H4 (cell line): ENCODE data around the gene CYB561D2. TPM values are rescaled to one million over a fixed set of nuclear protein-coding genes. Genes with fewer than 3 reads are reported as not detected.

ENCODE experiments used
- DNase-seq: peaks from one replicate; pipeline ENCODE4 v3.0.0-alpha.2; 2015; ENCODE audit warnings: low spot score
- total RNA-seq: library from RNA; depleted of rRNA; stranded (reverse); fragments of >200 nt; shearing (Covaris generic); gene quantifications from 2 replicates; pipeline ENCODE4 v1.2.3, GENCODE V29; 2014

Gene CYB561D2
- total RNA-seq, 1 experiment from 2014 or later: 24.2 TPM

- no peak for DNase-seq
Observed at GRCh38 chr3:50323614-50324199, 27.0 kb upstream of the CYB561D2 start.

DNA sequence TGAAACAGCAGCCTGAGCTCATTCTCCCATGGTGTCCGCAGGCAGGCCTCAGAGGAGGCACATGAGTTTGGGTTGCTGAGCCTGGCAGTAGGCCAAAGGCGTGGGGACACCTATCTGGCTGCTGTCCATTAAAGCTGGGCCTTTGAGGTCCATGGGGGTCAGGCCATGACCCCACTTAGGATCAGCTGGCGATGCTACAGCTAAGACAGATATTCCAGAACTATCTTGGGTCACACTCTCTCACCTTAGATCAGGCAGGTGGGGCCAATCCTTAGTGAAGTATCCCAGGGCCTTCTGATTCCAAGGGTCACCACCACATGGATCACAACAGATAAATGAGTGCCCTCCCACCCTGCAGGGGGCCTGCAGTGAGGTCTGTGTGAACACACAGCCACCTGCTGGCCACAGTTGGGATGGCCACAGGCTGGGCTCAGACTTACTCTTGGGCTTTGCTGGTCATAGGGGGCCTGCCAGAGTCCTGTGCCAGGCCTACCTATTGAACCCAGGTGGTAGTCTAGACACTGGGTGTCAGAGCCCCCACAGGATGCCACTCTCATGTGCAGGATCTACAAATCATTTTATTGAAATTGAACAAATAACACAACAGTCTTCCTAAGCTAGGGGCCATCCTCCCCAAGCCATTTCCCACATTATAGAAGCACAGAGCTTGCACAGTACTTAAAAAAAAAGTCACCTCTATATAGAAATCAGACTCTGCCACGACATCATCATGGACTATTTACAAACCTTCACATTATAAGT lies 26.1 kb upstream of the CYB561D2 start:
- DNase-seq: no peak

DNA sequence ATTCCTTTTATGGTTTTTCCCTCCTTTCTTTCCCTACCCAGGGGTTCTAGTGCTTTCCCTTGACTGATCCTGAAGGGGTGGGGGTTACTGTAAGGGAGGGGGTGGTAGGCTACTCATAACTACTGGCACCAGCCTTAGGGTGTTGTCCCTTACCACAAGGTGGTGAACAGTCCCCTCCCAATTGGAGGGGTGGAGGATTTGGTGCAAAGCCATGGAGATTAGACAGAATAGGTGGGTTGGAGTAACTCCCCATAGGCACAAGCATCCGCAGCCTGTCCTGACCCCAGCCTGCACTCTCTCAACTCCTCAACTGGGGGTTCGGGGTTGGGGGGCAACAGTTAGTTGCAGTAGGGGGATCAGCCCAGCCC lies 25.6 kb upstream of the CYB561D2 start:
- DNase-seq: no peak

- DNase-seq: no peak
Observed at GRCh38 chr3:50325497-50326181, 25.0 kb upstream of the CYB561D2 start.

GRCh38 chr3:50326182-50326541 lies 24.5 kb upstream of the CYB561D2 start:
- DNase-seq: no peak

DNA sequence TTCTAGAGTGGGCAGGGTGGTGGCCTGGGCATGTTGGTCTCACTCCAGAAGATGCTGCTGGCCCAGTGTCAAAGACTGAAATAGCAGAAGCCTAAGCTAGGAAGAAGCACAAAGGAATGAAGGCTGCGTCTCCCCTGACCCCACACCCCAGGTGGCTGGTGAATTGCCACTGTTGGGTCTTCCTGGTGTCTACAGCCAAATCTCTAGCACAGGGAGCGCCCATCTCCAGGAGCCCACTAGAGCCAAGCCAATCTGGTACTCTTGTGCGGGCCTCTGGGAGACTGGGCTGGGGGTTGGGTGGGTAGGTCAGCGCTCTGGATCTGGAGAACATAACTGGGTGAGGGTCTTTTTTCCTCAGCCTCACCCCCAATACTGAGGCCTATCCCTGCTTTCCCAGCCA lies 23.5 kb upstream of the CYB561D2 start:
- DNase-seq: no peak

GRCh38 chr3:50327943-50328691 lies 22.5 kb upstream of the CYB561D2 start, which contains the start of gene TUSC2:
Gene TUSC2 (minus strand): TSS chr3:50328223. CDS start chr3:50328099, 124 bp downstream.
- DNase-seq: peak; percentile 91

GRCh38 chr3:50330330-50330729 lies 20.3 kb upstream of the CYB561D2 start:
- DNase-seq: no peak

DNA sequence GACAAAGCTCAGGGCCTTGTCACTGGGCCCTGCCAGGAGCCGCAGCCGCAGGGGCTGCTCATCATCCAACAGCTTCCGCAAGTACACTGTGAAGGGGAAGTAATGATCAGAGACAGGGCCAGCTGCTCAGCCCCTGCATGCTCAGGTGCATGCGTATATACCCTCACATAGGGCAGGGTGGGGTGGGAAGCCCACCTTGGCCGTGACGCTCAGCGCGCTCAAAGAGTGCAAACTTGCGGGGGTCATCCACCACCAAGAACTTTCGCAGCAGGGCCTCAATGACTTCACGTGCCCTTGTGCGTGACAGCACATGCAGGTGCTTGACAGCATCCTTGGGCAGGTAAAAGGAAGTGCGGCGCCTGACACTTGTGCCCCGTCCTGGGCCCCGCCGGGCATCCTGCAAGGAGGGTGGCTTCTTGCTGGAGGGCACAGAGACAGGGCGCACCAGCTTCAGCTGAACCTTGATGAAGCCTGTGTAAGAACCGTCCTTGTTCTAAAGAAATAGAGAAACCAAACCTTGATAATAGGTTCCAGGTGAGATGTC lies 19.2 kb upstream of the CYB561D2 start:
- no peak for DNase-seq

DNA sequence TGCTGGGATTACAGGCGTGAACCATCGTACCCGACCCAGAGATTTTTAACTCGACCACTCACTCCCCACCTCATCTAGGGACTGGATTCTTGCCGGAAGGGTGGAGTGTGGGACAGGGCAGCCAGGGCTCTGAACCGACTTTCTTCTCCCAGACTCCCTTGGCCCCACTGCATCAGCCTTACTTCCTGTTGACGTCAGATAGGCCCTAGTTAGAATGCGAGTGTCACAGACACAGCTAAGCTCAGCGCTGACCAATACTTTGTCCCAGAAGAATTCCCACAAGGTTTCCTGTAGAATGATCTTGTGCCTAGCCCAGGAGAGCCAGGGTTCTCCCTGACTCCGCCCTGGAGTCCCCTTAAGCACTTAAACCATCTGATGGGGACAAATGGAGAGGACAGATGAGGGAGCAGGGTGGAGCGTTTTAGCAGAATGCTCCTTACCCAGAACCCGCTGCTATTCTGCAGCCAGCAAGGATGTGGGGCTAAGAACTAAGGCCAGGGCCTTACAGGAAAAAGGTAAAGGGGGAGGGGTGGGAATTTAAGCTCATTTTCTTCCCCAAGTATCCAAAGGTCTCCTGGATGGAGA lies 16.8 kb upstream of the CYB561D2 start:
- DNase-seq: no peak

- DNase-seq: no peak
Observed at GRCh38 chr3:50334339-50335075, 16.2 kb upstream of the CYB561D2 start.

DNA sequence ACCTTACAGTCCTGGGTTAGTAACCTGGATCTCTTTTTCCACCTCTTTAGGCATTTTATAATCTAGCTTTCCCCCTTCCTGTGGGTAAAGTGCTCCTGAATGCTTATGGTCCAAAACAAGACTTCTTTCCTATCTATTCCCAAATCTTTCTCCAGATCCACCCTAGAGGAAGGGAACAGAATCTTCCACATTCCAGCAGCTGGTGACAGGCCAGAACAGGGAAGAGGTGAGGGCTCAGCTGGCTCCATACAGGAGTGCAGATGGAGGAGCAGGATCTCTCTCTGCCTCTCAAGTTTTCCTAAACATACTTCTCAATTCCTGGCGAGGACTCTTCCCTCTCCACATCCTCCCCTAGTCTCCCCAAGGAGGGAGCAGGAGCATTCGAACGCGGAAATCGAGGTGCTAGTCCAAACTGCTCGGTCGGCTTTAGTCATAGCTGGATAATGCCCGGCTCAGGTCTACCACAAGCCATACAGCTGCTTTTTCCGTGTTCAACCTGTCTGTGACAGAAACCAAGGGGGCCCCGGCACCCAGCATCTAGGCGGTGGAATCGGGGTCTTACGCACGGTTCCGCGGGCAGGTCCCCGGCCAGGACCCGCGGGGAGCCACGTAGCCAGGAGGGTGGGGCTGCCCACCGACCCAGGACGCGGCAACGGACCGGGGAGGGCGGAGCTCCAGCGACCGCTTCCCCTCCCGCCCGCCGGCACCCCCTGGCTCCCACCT lies 14.0 kb upstream of the CYB561D2 start:
- DNase-seq: no peak

DNA sequence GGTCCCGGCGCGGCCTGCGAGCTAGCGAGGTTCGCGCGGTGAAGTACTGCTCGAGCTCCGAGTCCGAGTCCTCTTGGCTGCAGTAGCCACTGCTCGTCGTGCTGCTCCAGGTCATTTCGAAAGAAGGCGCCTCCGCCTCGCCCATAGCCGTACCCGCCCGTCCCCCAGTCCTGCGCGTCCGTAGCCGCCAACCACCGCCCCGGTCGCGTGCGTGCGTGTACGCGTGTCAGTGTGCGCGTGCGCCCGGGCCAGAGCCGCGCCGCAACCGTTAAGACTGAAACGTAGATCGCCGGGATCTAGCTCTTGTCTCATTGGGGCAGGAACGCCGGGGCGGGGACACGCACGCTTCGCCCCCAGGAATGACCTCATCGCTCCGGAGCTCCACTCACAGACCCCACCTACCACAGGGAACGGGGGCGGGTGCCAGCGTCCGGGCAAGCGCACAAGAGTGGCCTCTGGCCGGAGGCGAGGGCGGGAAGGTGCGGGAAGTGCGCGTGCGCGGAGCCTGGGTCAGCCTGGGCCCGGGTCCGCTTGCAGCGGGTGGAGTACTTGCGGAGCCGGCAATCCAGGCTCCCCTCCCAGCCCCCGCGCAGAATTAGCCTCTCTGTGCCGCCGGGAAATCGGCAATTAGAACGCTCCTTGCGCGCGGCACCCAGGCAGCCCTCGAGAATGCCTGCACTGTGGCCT lies 13.3 kb upstream of the CYB561D2 start:
- DNase-seq: peak; percentile 97

- no peak for DNase-seq
Observed at GRCh38 chr3:50338965-50339364, 11.7 kb upstream of the CYB561D2 start.

DNA sequence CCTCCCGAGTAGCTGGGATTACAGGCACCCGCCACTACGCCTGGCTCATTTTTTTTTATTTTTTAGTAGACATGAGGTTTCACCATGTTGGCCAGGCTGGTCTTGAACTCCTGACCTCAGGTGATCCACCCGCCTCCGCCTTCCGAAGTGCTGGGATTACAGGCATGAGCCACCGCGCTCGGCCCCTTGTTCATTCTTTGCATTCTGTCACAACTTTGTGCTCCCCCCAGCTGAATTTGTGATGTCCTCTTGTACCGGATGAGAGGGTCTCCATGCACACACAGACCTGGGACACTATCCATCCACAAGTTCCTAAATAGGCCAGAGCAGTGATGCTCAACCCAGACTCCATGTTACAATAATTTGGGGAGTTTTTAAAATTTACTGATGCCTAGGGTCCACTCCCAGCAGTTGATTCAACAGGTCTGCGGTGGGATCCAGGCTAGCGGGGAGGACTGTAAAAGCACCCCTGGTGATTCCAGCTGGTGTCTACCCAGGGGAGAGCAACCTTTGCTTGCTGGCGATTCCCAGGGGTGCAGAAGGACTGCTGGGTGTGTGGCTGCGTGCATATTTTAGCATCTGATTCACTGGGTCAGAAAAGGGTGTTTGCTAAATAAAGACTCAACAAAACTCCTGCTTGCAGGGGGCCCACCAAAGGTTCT lies 11.0 kb upstream of the CYB561D2 start:
- no peak for DNase-seq

DNA sequence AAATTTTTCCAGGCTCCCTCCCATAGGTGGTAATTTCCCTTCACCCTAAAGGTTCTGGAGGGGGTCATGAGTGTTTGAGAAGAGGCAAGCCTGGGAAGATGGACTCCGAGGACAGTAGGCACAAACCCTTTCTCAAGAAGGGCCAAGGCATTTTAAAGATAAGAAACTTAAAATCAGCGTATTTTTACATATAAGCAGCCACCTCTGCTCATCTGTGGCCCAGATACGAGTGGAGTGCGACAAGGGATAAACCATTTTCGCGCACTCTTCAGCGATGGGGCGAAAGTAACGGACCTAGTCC lies 10.6 kb upstream of the CYB561D2 start:
- DNase-seq: no peak

GRCh38 chr3:50340448-50341329 lies 10.0 kb upstream of the CYB561D2 start, which contains the start of gene RASSF1:
Gene RASSF1 (minus strand): TSS chr3:50340836. CDS start chr3:50340805, 31 bp downstream.
- no peak for DNase-seq

- DNase-seq: no peak
Observed at GRCh38 chr3:50341537-50341936, 9.1 kb upstream of the CYB561D2 start.
